HepG2 (cell line): ENCODE measurements around the gene CDV3.

ENCODE experiments used
- CTCF ChIP-seq: sonication (generic); formaldehyde crosslinking; IDR thresholded peaks from 2 replicates; pipeline ENCODE4 v1.5.0; 2020; ENCODE audit warnings: mild to moderate bottlenecking, missing genetic modification reagents, moderate library complexity
- DBP ChIP-seq: sonication (generic); formaldehyde crosslinking; IDR thresholded peaks from 2 replicates; pipeline ENCODE4 v1.4.0; 2020; ENCODE audit warnings: missing genetic modification reagents; ENCODE audit errors: not compliant biosample characterization
- ELF1 ChIP-seq: sonication (generic); formaldehyde crosslinking; IDR thresholded peaks from 2 replicates; pipeline ENCODE4 v1.4.0; 2020; ENCODE audit warnings: missing genetic modification reagents
- IRF9 ChIP-seq: sonication (generic); formaldehyde crosslinking; IDR thresholded peaks from 2 replicates; pipeline ENCODE4 v1.8.0; 2022; ENCODE audit warnings: missing genetic modification reagents, mild to moderate bottlenecking, borderline replicate concordance
- MLXIP ChIP-seq: sonication (generic); formaldehyde crosslinking; IDR thresholded peaks from 2 replicates; pipeline ENCODE4 v1.9.0; 2021; ENCODE audit warnings: missing genetic modification reagents, borderline replicate concordance
- RFX5 ChIP-seq: IDR thresholded peaks from 2 replicates; pipeline ENCODE4 v1.6.1; 2011; ENCODE audit warnings: low read depth, low read length, improper control_type of control experiment
- SIN3A ChIP-seq: IDR thresholded peaks from 2 replicates; pipeline ENCODE4 v1.6.1; 2011; ENCODE audit warnings: low read depth, mild to moderate bottlenecking, control low read depth, low read length, borderline replicate concordance
- SIX1 ChIP-seq: sonication (generic); formaldehyde crosslinking; IDR thresholded peaks from 2 replicates; pipeline ENCODE4 v1.4.0; 2020; ENCODE audit warnings: missing genetic modification reagents, borderline replicate concordance
- SMC3 ChIP-seq: IDR thresholded peaks from 2 replicates; pipeline ENCODE4 v1.6.1; 2011; ENCODE audit warnings: low read length, improper control_type of control experiment
- SRF ChIP-seq: IDR thresholded peaks from 2 replicates; pipeline ENCODE4 v1.6.1; 2011; ENCODE audit warnings: mild to moderate bottlenecking, low read depth, low read length, moderate library complexity
- ZHX1 ChIP-seq: sonication (generic); formaldehyde crosslinking; IDR thresholded peaks from 2 replicates; pipeline ENCODE4 v1.8.1; 2022; ENCODE audit warnings: low read depth, mild to moderate bottlenecking, missing genetic modification reagents
- ZNF512 ChIP-seq: sonication (generic); formaldehyde crosslinking; IDR thresholded peaks from 2 replicates; pipeline ENCODE4 v1.4.0; 2020; ENCODE audit warnings: mild to moderate bottlenecking, missing genetic modification reagents
- ZNF598 ChIP-seq: sonication (generic); formaldehyde crosslinking; IDR thresholded peaks from 2 replicates; pipeline ENCODE4 v1.5.1; 2020; ENCODE audit warnings: mild to moderate bottlenecking, missing genetic modification reagents, borderline replicate concordance
- ZNF777 ChIP-seq: sonication (generic); formaldehyde crosslinking; IDR thresholded peaks from 2 replicates; pipeline ENCODE4 v1.4.0; 2020; ENCODE audit warnings: missing genetic modification reagents

GRCh38 chr3:133629146-133629545 is 55.7 kb downstream of the CDV3 start:
- TF ChIP-seq SIX1 (no peak), CTCF (CRISPR knock-in tag) (no peak), MLXIP (CRISPR knock-in tag) (no peak), IRF9 (CRISPR knock-in tag) (no peak), ZNF777 (no peak), SMC3 (no peak), SIN3A (no peak), ZNF598 (CRISPR knock-in tag) (no peak), ZHX1 (CRISPR knock-in tag) (no peak), RFX5 (no peak), ELF1 (CRISPR knock-in tag) (no peak), SRF (no peak), ZNF512 (CRISPR knock-in tag) (no peak), DBP (CRISPR knock-in tag) (no peak)
